Measurements from ENCODE around the gene TMEM30B. TPM values are rescaled to one million over a fixed set of nuclear protein-coding genes. Genes with fewer than 3 reads are reported as not detected.
A peak's percentile ranks its signal among the peaks of the same experiment; 100 is the strongest.

TMEM30B gene
- total and polyA plus RNA-seq, 2 of the 4 experiments (the other 2 are of a cell fraction) = 0.03 TPM; not detected in 1

- Histone ChIP-seq H3K4me3 (ENCODE audit: insufficient read depth, low read depth, low read length) (no peak overlapping the region), H2BK20ac (ENCODE audit: low read depth, low read length) (no peak overlapping the region), H4K5ac (ENCODE audit: low read depth, low read length) (no peak overlapping the region), H3K9me3 (ENCODE audit: control insufficient read depth, insufficient read depth, low read length) (no peaks in the 10 kb centered on the region), H3K9me1 (ENCODE audit: insufficient read depth, low read length) (no peaks in the 10 kb centered on the region), H3K9ac (ENCODE audit: low read depth, low read length) (no peak overlapping the region), H2AK5ac (ENCODE audit: low read depth, low read length) (no peak overlapping the region), H2BK5ac (ENCODE audit: low read depth, low read length, poor library complexity, severe bottlenecking) (no peak overlapping the region), H3K79me1 (ENCODE audit: low read depth in 1 of 2, low read length in 2 of 2) (no peaks in the 10 kb centered on the region), H2BK15ac (ENCODE audit: low read depth, low read length) (no peak overlapping the region), H3K4me1 (ENCODE audit: control insufficient read depth, insufficient read depth, low read length) (no peaks in the 10 kb centered on the region), H4K91ac (ENCODE audit: insufficient read depth, low read depth, low read length) (no peak overlapping the region), H3K4ac (ENCODE audit: low read depth, low read length) (no peak overlapping the region), H3K56ac (ENCODE audit: extremely low read depth, insufficient read depth, low read length) (no peak overlapping the region), H2AFZ (replicated peaks; ENCODE audit: low read length, poor library complexity) (peak overlapping the region; percentile 70), H3K36me3 (ENCODE audit: control insufficient read depth, insufficient read depth, low read length) (no peaks in the 10 kb centered on the region), H3K27me3 (ENCODE audit: control insufficient read depth, insufficient read depth, low read length) (peaks cover 9% of the 10 kb centered on the region), H2BK120ac (ENCODE audit: low read depth, low read length) (no peak overlapping the region), H3K14ac (replicated peaks; ENCODE audit: low read depth, low read length) (no peak overlapping the region), H3K27ac (ENCODE audit: insufficient read depth, low read length) (no peak overlapping the region), H3K4me2 (ENCODE audit: low read depth, low read length) (no peak overlapping the region), H3K23ac (ENCODE audit: low read depth, low read length) (no peak overlapping the region), H4K8ac (ENCODE audit: low read depth in 2 of 2, low read length in 2 of 2) (no peak overlapping the region), H2AK9ac (replicated peaks; ENCODE audit: low read depth, low read length, poor library complexity) (no peak overlapping the region), H4K20me1 (ENCODE audit: insufficient read depth, low read length) (no peaks in the 10 kb centered on the region), H3K18ac (ENCODE audit: low read depth, low read length) (no peak overlapping the region)
- ChIA-PET POLR2A (ENCODE audit: unreplicated experiment) (no interaction called here), CTCF (no interaction called here)
- intact Hi-C loops (cut with micrococcal nuclease) (loop anchor here (5.0 kb wide), 2 partner anchors 726 to 956 kb away; no protein-coding TSS in a partner anchor), in situ Hi-C loops (cut with MboI; ENCODE audit: low sequenced_read_pairs) (loop anchor here (10.0 kb wide), 1 partner anchor 944 kb away; no protein-coding TSS in a partner anchor), dilution Hi-C loops (cut with HindIII; ENCODE audit: low sequenced_read_pairs, unreplicated experiment) (no loop called here)
- no peak for ATAC-seq (ENCODE audit: low read depth)
- BruUV-seq (replicated peaks) = no TSS peak
- DNase-seq = no peak
- 86% methylated on average over 1 of the region's 3 CpGs; no CpG with 5 or more reads in 1 of the 2 experiments for WGBS, 2 experiments (ENCODE audit: extremely low coverage in 2 of 2, insufficient read length in 1 of 2)
- TF ChIP-seq ELK1 (IDR thresholded peaks at IDR 0.05; ENCODE audit: borderline replicate concordance, low read depth, low read length) (no peak), MXI1 (IDR thresholded peaks at IDR 0.05; ENCODE audit: borderline replicate concordance, low read depth, low read length) (no peak), RFX5 (IDR thresholded peaks at IDR 0.05; ENCODE audit: low read depth, low read length) (no peak), RAD21 (IDR thresholded peaks at IDR 0.05; ENCODE audit: low read length) (no peak), RCOR1 (IDR thresholded peaks at IDR 0.05; ENCODE audit: insufficient replicate concordance, low read length) (no peak), CHD1 (IDR thresholded peaks at IDR 0.05; ENCODE audit: low read depth, low read length) (no peak), POLR2A (IDR thresholded peaks at IDR 0.05; ENCODE audit: low read depth, low read length) (no peak), MAZ (IDR thresholded peaks at IDR 0.05; ENCODE audit: borderline replicate concordance, low read depth, low read length) (no peak), CTCF (conservative IDR thresholded peaks at IDR 0.05; ENCODE audit: low read depth, low read length) (no peak), BHLHE40 (IDR thresholded peaks at IDR 0.05; ENCODE audit: low read depth, low read length) (no peak), SMC3 (IDR thresholded peaks at IDR 0.05; ENCODE audit: low read depth, low read length) (no peak), FOS (IDR thresholded peaks at IDR 0.05; ENCODE audit: low read depth, low read length) (no peak), MAFK (IDR thresholded peaks at IDR 0.05; ENCODE audit: low read depth, low read length) (no peak)
Measured at GRCh38 chr14:61288720-61289119, 7.6 kb upstream of the TMEM30B start.

Data from IMR-90 (cell line).